Measurements from ENCODE around the gene CYP26B1.

DNA sequence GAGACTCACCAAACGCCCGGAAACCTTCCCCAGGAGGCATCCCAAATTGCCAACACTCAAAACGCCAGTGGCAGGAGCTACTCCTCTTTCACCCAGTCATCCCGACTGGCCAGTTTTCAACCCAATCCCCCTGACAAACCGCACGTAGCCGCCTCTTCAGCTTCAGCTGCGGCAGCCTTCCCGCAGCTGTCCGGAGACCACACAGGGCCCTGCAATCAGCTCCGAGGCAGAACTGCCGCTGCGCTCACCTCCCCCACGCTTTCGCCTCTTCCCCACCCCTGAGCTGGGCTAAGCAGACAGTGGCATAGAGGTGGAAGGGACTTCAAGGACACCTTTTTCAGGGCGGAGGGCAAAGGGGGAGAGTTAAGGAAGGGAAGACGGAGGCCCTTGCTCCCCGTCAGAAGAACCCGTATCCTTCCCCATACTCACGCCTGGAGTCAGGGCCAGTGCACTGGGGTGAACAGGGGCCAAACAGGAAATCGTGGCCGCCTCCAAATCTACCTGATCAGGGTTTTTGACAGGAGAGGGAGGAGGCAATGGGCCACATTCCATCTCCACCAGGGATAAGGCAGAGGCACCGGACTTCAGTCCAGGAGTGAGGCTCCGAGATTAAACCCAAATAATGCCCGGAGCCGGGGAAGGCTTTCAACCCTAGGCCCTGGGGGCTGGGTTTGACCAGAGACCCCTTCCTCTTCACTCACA, 16.9 kb downstream of the CYP26B1 start:
- TF ChIP-seq EZH2 (IDR thresholded peaks at IDR 0.05; ENCODE audit: low read length, unreplicated experiment), result no peak
- TF ChIP-seq, protein P1, sequence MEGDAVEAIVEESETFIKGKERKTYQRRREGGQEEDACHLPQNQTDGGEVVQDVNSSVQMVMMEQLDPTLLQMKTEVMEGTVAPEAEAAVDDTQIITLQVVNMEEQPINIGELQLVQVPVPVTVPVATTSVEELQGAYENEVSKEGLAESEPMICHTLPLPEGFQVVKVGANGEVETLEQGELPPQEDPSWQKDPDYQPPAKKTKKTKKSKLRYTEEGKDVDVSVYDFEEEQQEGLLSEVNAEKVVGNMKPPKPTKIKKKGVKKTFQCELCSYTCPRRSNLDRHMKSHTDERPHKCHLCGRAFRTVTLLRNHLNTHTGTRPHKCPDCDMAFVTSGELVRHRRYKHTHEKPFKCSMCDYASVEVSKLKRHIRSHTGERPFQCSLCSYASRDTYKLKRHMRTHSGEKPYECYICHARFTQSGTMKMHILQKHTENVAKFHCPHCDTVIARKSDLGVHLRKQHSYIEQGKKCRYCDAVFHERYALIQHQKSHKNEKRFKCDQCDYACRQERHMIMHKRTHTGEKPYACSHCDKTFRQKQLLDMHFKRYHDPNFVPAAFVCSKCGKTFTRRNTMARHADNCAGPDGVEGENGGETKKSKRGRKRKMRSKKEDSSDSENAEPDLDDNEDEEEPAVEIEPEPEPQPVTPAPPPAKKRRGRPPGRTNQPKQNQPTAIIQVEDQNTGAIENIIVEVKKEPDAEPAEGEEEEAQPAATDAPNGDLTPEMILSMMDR (conservative IDR thresholded peaks at IDR 0.05; ENCODE audit: low read depth, low read length), result no peak
- no peak for TF ChIP-seq EZH2phosphoT487 (IDR thresholded peaks at IDR 0.05; ENCODE audit: borderline replicate concordance, low read length)

Data from PC-3 (cell line).